Lower leg skin (tissue), 3 donors: ENCODE data around the gene ST8SIA6.
"Not testable (repeated sequence)": the region's sequence is repeated elsewhere in the genome, so short reads cannot be mapped to it uniquely, and the experiment has no call there.

ENCODE experiments used
- POLR2A ChIP-seq, 2 donors: fragments of 450-650 bp; IDR thresholded peaks; one replicate each; pipeline ENCODE4 v1.6.1; 2016 to 2017; ENCODE audit warnings: antibody characterized with exemption in 2 of 2, mild to moderate bottlenecking in 1 of 2, moderate library complexity in 1 of 2
- TF ChIP-seq, protein P1 (sequence below), 3 donors: fragments of 450-650 bp; IDR thresholded peaks; one replicate each; pipeline ENCODE4 v1.5.1; 2016; ENCODE audit warnings: antibody characterized with exemption in 3 of 3, mild to moderate bottlenecking in 3 of 3, moderate library complexity in 2 of 3

DNA sequence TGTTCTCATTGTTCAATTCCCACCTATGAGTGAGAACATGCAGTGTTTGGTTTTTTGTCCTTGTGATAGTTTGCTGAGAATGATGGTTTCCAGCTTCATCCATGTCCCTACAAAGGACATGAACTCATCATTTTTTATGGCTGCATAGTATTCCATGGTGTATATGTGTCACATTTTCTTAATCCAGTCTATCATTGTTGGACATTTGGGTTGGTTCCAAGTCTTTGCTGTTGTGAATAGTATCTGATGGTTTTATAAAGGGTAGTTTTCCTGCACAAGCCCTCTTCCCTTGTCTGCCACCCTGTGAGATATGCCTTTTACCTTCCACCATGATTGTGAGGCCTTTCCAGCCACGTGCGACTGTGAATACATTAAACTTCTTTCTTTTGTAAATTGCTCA, 17.8 kb downstream of the ST8SIA6 start:
- TF ChIP-seq, protein P1, sequence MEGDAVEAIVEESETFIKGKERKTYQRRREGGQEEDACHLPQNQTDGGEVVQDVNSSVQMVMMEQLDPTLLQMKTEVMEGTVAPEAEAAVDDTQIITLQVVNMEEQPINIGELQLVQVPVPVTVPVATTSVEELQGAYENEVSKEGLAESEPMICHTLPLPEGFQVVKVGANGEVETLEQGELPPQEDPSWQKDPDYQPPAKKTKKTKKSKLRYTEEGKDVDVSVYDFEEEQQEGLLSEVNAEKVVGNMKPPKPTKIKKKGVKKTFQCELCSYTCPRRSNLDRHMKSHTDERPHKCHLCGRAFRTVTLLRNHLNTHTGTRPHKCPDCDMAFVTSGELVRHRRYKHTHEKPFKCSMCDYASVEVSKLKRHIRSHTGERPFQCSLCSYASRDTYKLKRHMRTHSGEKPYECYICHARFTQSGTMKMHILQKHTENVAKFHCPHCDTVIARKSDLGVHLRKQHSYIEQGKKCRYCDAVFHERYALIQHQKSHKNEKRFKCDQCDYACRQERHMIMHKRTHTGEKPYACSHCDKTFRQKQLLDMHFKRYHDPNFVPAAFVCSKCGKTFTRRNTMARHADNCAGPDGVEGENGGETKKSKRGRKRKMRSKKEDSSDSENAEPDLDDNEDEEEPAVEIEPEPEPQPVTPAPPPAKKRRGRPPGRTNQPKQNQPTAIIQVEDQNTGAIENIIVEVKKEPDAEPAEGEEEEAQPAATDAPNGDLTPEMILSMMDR (IDR thresholded peaks at IDR 0.05) = not testable (repeated sequence)
- TF ChIP-seq POLR2A (IDR thresholded peaks at IDR 0.05) = not testable (repeated sequence)
